HFF-Myc (cell line): ENCODE data around the gene C6orf58.
A peak's percentile ranks its signal among the peaks of the same experiment; 100 is the strongest.

Source experiments
- DNase-seq: peaks from one replicate; pipeline ENCODE4 v3.0.0-alpha.2; 2011; ENCODE audit warnings: low read depth; ENCODE audit errors: extremely low read depth
- H3K4me3 ChIP-seq: replicated peaks from 2 replicates; pipeline ENCODE4 v1.5.1; 2011; ENCODE audit warnings: low read depth, mild to moderate bottlenecking, control low read depth, low read length
- TF ChIP-seq, protein P1 (sequence below): IDR thresholded peaks from 2 replicates; pipeline ENCODE4 v1.5.1; 2012; ENCODE audit warnings: mild to moderate bottlenecking, low read depth, low read length, control low read depth; ENCODE audit errors: missing control alignments

The C6orf58 gene

DNA sequence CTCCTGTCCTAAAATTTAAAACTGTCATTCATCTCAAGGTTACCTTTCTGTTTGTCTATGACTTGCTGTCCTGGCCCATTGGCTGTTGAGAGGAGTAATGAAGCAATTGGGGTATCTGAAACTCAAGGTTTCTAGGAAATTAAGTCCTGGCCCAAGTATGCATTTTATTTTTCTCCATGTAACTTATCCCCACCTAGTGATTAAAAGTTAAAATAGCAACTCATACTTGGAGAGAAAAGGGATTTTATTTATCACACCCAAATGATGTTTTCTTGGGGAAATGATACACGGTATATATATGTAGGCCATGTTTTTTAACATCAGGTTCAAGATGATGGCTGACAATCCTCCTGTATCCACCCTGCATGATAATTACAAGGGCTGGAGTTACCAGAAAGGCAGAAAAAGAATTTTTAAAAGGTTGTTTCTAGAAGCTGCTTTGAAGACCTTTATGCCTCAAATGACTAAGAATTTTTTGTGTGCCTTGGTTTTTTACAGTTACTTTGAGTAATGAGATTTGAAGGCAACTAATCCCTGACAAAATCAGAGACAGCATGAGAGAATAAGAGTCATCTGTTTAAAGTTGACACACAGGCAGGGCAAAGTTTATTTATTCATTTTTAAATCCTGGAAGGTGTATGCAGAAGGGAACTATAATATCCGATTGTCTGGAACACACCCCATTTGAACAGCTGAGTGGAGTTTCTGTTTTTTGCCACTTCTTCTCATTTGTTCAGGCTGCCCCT is 28.9 kb upstream of the C6orf58 start:
- DNase-seq = no peak
- TF ChIP-seq, protein P1, sequence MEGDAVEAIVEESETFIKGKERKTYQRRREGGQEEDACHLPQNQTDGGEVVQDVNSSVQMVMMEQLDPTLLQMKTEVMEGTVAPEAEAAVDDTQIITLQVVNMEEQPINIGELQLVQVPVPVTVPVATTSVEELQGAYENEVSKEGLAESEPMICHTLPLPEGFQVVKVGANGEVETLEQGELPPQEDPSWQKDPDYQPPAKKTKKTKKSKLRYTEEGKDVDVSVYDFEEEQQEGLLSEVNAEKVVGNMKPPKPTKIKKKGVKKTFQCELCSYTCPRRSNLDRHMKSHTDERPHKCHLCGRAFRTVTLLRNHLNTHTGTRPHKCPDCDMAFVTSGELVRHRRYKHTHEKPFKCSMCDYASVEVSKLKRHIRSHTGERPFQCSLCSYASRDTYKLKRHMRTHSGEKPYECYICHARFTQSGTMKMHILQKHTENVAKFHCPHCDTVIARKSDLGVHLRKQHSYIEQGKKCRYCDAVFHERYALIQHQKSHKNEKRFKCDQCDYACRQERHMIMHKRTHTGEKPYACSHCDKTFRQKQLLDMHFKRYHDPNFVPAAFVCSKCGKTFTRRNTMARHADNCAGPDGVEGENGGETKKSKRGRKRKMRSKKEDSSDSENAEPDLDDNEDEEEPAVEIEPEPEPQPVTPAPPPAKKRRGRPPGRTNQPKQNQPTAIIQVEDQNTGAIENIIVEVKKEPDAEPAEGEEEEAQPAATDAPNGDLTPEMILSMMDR = no peak
- no peak overlapping the region for H3K4me3 ChIP-seq

DNA sequence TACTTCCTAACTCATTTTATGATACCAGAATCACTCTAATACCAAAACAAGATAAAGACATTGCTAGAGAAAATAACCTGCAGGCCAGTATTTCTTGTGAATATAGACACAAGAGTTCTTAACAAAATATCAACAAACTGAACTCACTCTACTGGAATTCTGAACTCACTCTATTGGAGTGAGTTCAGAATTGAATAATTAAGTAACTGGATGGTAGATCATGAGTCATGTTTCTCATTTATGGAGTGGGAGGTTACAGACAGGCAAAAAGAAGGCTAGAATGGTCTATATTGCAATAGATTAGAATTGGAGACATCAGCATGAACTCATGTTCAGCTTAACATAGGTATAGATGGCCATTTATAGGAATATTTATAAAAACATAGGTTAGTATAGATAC is 26.6 kb upstream of the C6orf58 start:
- DNase-seq = no peak
- TF ChIP-seq, protein P1 = no peak
- H3K4me3 ChIP-seq = no peak overlapping the region

DNA sequence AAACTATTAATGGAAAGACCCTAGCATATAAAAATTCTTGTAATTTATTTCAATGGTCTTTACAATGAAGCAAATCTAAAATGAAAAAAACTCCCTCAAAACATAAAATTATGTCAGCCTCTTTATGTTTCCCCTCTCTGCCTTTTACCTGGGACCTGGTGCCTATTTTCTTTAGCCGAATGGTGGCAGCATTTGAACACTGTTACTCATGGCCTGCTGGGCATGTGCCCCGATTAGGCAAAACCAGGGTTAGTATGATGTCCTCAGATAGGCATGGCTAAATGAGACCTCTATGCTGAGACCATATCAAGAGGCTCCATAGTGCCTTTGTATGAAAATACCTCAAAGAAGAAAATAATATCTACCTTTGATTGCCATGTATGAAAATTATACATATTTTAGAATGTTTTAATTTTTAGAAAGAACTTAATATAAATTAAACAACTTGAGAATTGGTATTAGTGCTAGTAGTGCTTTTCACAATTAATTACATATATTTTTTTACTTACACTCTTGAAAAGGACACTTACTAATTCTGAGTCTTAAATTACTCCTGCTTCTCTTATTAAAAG is 22.5 kb upstream of the C6orf58 start:
- TF ChIP-seq, protein P1 = peak; percentile 55
- H3K4me3 ChIP-seq = no peak overlapping the region
- DNase-seq = peak; percentile 14

DNA sequence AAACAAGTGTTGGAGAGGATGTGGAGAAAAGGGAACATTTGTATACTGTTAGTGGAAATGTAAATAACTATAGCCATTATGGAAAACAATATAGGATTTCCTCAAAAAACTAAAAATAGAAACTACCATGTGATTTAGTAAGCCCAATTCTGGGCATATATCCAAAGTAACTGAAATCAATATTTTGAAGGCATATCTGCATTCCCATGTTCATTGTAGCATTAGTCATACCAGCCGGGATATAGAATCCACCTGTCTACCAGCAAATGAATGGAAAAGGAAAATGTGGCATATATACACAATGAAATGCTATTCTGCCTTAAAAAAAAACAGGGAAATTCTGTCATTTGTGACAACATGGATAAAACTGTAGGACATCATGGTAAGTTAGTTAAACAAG is 15.3 kb upstream of the C6orf58 start:
- TF ChIP-seq, protein P1 = no peak

DNA sequence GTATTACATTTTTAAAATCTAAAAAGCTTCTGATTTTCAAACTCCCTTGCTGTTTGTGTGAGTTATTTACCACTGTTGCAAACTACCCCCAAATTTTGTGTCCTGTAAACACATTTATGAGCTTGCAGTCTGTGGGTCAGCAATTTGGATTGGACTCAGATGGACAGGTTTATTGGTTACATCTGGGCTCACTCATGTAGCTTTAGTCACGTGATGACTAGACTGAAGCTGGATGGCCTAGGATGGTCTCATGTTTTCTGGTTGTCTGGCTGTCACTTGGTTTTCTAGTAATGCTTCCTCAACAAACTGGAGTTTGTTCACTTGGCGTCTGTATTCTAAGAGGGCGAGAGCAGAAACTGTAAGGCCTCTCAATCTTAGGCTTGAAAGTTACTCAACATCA is 12.2 kb upstream of the C6orf58 start:
- DNase-seq = peak; percentile 9
- TF ChIP-seq, protein P1 = no peak
- H3K4me3 ChIP-seq = no peak overlapping the region

More for the DNA sequence above, 15.3 kb upstream of the C6orf58 start:
- H3K4me3 ChIP-seq = no peak overlapping the region
- no peak for DNase-seq

DNA sequence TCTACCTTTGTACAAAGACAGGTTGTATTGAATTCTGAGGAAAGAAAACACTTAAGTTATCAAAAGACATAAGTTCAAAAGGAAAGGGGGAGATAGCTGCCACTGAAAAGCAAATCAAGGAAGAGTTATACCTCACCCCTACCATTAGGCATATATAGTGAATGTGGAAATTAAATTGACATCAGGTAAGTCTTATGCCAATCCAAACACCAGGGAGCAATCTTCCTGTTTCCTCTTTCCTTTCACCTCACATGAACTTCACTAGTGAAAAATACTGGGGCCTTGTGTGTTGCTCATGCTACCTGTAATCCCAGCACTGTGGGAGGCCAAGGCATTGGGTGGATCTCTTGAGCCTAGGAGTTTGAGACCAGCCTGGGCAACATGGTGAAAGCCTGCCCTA is 10.9 kb upstream of the C6orf58 start:
- TF ChIP-seq, protein P1 = no peak
- DNase-seq = no peak
- no peak overlapping the region for H3K4me3 ChIP-seq
